Neural cell (in vitro differentiated cells): ENCODE measurements around the gene C1QTNF3. TPM values are rescaled to one million over a fixed set of nuclear protein-coding genes. Genes with fewer than 3 reads are reported as not detected.

ENCODE experiments used
- H2AFZ ChIP-seq: fragments of 200-600, 300-800 bp; sonication (generic), shearing (Covaris generic); 2 replicates; pipeline ENCODE4 v1.6.0; 2014; ENCODE audit warnings: low read depth, mild to moderate bottlenecking, antibody characterized with exemption, low read length, moderate library complexity
- H3F3A ChIP-seq: fragments of 200-600 bp; shearing (Covaris generic); 2 replicates; pipeline ENCODE4 v1.6.1; 2016; ENCODE audit warnings: mild to moderate bottlenecking, moderate library complexity, mixed read lengths, antibody characterized with exemption, low read length; ENCODE audit not compliant: insufficient read depth, poor library complexity, severe bottlenecking
- H3K27ac ChIP-seq: fragments of 200-600, 300-800 bp; sonication (generic), shearing (Covaris generic); 2 replicates; pipeline ENCODE4 v1.5.1; 2014; ENCODE audit warnings: mild to moderate bottlenecking, low read length, moderate library complexity
- H3K27me3 ChIP-seq: fragments of 300-800, 200-600 bp; sonication (generic), shearing (Covaris generic); 2 replicates; pipeline ENCODE4 v1.6.0; 2014; ENCODE audit warnings: mild to moderate bottlenecking, low read depth, low read length, moderate library complexity; ENCODE audit not compliant: insufficient read depth
- H3K36me3 ChIP-seq: fragments of 300-800, 200-600 bp; sonication (generic), shearing (Covaris generic); 2 replicates; pipeline ENCODE4 v1.5.1; 2014; ENCODE audit warnings: mild to moderate bottlenecking, antibody characterized with exemption, low read length, moderate library complexity; ENCODE audit not compliant: insufficient read depth
- H3K4me2 ChIP-seq: fragments of 300-800, 200-600 bp; sonication (generic), shearing (Covaris generic); 2 replicates; pipeline ENCODE4 v1.6.0; 2014; ENCODE audit warnings: mild to moderate bottlenecking, low read length
- H3K4me3 ChIP-seq: fragments of 300-800, 200-600 bp; sonication (generic), shearing (Covaris generic); 2 replicates; pipeline ENCODE4 v1.5.1; 2014; ENCODE audit warnings: mild to moderate bottlenecking, low read length, moderate library complexity
- H3K79me2 ChIP-seq: fragments of 200-600 bp; shearing (Covaris generic); replicated peaks from 2 replicates; pipeline ENCODE4 v1.6.0; 2014; ENCODE audit warnings: mild to moderate bottlenecking, low read length, moderate library complexity; ENCODE audit not compliant: insufficient read depth
- H3K9ac ChIP-seq: fragments of 300-800, 200-600 bp; sonication (generic), shearing (Covaris generic); 2 replicates; pipeline ENCODE4 v1.6.1; 2016; ENCODE audit warnings: mild to moderate bottlenecking, low read length, mixed read lengths
- H3K9me2 ChIP-seq: fragments of 200-600 bp; shearing (Covaris generic); 2 replicates; pipeline ENCODE4 v1.6.1; 2016; ENCODE audit warnings: mild to moderate bottlenecking, low read length, mixed read lengths; ENCODE audit not compliant: insufficient read depth
- H3K9me3 ChIP-seq: fragments of 200-600, 300-800 bp; sonication (generic), shearing (Covaris generic); 2 replicates; pipeline ENCODE4 v1.6.1; 2016; ENCODE audit warnings: mild to moderate bottlenecking, mixed run types, low read length, moderate library complexity, mixed read lengths
- H4K20me1 ChIP-seq: fragments of 200-600 bp; shearing (Covaris generic); 2 replicates; pipeline ENCODE4 v1.6.1; 2016; ENCODE audit warnings: mild to moderate bottlenecking, mixed run types; ENCODE audit not compliant: insufficient read depth
- CTCF ChIP-seq: fragments of 450-650 bp; IDR thresholded peaks from 2 replicates; pipeline ENCODE4 v1.5.1; 2014; ENCODE audit warnings: antibody characterized with exemption, mild to moderate bottlenecking, moderate library complexity; ENCODE audit not compliant: poor library complexity, severe bottlenecking
- EP300 ChIP-seq: fragments of 450-650 bp; conservative IDR thresholded peaks from 2 replicates; pipeline ENCODE4 v1.6.1; 2014; ENCODE audit warnings: antibody characterized with exemption, mild to moderate bottlenecking, moderate library complexity; ENCODE audit not compliant: poor library complexity, severe bottlenecking
- EZH2 ChIP-seq: fragments of 200-600, 300-800 bp; shearing (Covaris generic), sonication (generic); IDR thresholded peaks from 2 replicates; pipeline ENCODE4 v1.6.1; 2014; ENCODE audit warnings: antibody characterized with exemption, low read length, borderline replicate concordance, mild to moderate bottlenecking; ENCODE audit not compliant: insufficient read depth, poor library complexity, severe bottlenecking
- MXI1 ChIP-seq: fragments of 450-650 bp; conservative IDR thresholded peaks from 2 replicates; pipeline ENCODE4 v1.6.1; 2014; ENCODE audit warnings: antibody characterized with exemption, mild to moderate bottlenecking; ENCODE audit not compliant: poor library complexity, severe bottlenecking
- POLR2AphosphoS5 ChIP-seq: IDR thresholded peaks from 2 replicates; pipeline ENCODE4 v1.6.1; 2012
- RAD21 ChIP-seq: fragments of 450-650 bp; conservative IDR thresholded peaks from 2 replicates; pipeline ENCODE4 v1.6.1; 2014; ENCODE audit warnings: antibody characterized with exemption, mild to moderate bottlenecking, moderate library complexity
- REST ChIP-seq: IDR thresholded peaks from 2 replicates; pipeline ENCODE4 v1.6.1; 2012; ENCODE audit warnings: borderline replicate concordance
- SMC3 ChIP-seq: fragments of 450-650 bp; conservative IDR thresholded peaks from 2 replicates; pipeline ENCODE4 v1.6.1; 2014; ENCODE audit warnings: antibody characterized with exemption, mild to moderate bottlenecking, moderate library complexity; ENCODE audit not compliant: poor library complexity
- TAF1 ChIP-seq: IDR thresholded peaks from 2 replicates; pipeline ENCODE4 v1.6.1; 2012; ENCODE audit warnings: low read depth
- polyA plus RNA-seq: library from polyadenylated mRNA; depleted of rRNA; stranded (reverse); fragments of >200 nt; gene quantifications from 2 replicates; pipeline ENCODE4 v1.2.3, GENCODE V29; 2014

Gene C1QTNF3
- polyA plus RNA-seq, 1 donor from 2014 or later: 33.1 TPM

- Histone ChIP-seq H2AFZ (no peak overlapping the region), H3K36me3 (peaks cover 8% of the 10 kb centered on the region), H4K20me1 (no peaks in the 10 kb centered on the region), H3K79me2 (no peaks in the 10 kb centered on the region), H3K9me2 (no peaks in the 10 kb centered on the region), H3F3A (no peaks in the 10 kb centered on the region), H3K9me3 (no peaks in the 10 kb centered on the region), H3K27me3 (no peaks in the 10 kb centered on the region), H3K4me3 (no peak overlapping the region), H3K27ac (no peak overlapping the region), H3K9ac (no peak overlapping the region), H3K4me2 (no peak overlapping the region)
- TF ChIP-seq TAF1 (no peak), REST (no peak), POLR2AphosphoS5 (no peak), RAD21 (no peak), SMC3 (no peak), EZH2 (no peak), CTCF (no peak), EP300 (no peak), MXI1 (no peak)
Measured at GRCh38 chr5:34030048-34030447, 13.0 kb downstream of the C1QTNF3 start.

GRCh38 chr5:34028349-34028748 lies 14.7 kb downstream of the C1QTNF3 start:
- H3K4me2 ChIP-seq: no peak overlapping the region
- H3F3A ChIP-seq: no peaks in the 10 kb centered on the region
- H2AFZ ChIP-seq: no peak overlapping the region
- H3K4me3 ChIP-seq: no peak overlapping the region
- no peaks in the 10 kb centered on the region for H3K9me2 ChIP-seq
- no peaks in the 10 kb centered on the region for H3K9me3 ChIP-seq
- no peak overlapping the region for H3K27ac ChIP-seq
- H3K27me3 ChIP-seq: no peaks in the 10 kb centered on the region
- H3K79me2 ChIP-seq: no peaks in the 10 kb centered on the region
- peaks cover 5% of the 10 kb centered on the region for H3K36me3 ChIP-seq
- no peak overlapping the region for H3K9ac ChIP-seq
- H4K20me1 ChIP-seq: no peaks in the 10 kb centered on the region
- TF ChIP-seq REST (no peak), CTCF (no peak), MXI1 (no peak), EZH2 (no peak), RAD21 (no peak), EP300 (no peak), SMC3 (no peak), POLR2AphosphoS5 (no peak), TAF1 (no peak)
